ENCODE measurements around the gene ZW10.

Gene ZW10

GRCh38 chr11:113689768-113690618 lies 83.5 kb downstream of the ZW10 start:
- no peak for TF ChIP-seq CTCF (IDR thresholded peaks at IDR 0.05; ENCODE audit: borderline replicate concordance, insufficient read depth, low read depth, low read length)

GRCh38 chr11:113685654-113686359 lies 87.7 kb downstream of the ZW10 start:
- H3K4me3 ChIP-seq (ENCODE audit: low read depth, low read length): no peak overlapping the region
- TF ChIP-seq CTCF (IDR thresholded peaks at IDR 0.05; ENCODE audit: borderline replicate concordance, insufficient read depth, low read depth, low read length): no peak

More at GRCh38 chr11:113689768-113690618, 83.5 kb downstream of the ZW10 start:
- H3K4me3 ChIP-seq (ENCODE audit: low read depth, low read length): no peak overlapping the region

DNA sequence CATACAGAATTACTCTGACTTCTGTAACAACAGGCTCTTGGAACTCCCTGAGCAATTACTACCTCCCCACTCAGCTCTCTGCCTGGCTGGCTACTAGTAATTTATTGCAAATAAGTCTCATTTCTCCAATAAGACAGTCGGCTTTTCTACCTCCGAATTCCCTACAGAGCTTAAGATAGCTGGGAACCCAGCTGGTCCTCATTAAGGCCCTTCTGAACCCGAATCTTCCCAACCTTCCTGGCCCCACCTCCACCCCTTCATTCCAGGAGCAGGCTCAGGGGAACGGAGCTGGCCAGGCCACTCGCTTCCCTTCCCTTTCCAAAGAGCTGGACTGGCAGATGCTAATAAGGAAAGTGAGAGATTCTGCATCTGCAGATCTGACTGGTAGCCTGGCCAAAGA lies 89.0 kb downstream of the ZW10 start:
- no peak for TF ChIP-seq CTCF (IDR thresholded peaks at IDR 0.05; ENCODE audit: borderline replicate concordance, insufficient read depth, low read depth, low read length)
- H3K4me3 ChIP-seq (ENCODE audit: low read depth, low read length): no peak overlapping the region

DNA sequence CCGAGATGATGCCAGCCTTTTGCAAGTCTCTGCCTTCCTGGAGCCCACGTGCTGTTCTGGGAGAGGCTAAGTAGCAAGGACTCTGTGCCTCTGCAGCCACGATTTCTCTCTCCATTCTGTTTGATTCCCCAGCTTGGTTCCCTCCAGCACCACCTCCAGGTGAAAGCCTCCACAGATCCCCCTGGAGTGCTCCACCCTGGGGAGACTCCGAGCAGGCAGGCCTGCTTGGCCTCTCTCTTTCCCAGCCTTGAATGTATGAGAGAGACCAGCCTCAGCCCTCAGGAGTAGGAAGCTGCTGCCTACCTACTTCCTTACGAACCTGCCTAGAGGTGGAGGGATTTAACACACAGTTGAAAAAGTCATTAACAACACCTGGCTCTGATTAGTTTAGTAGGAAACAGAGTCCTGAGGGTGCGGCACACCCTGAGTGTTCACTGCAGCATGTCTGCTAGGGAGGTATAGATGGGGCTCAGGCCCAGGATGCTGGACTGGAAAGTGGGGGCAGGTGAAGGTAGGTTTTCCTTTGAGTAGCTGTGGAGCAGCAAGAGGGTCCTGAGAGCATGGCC lies 89.9 kb downstream of the ZW10 start:
- no peak overlapping the region for H3K4me3 ChIP-seq (ENCODE audit: low read depth, low read length)
- TF ChIP-seq CTCF (IDR thresholded peaks at IDR 0.05; ENCODE audit: borderline replicate concordance, insufficient read depth, low read depth, low read length): no peak
